ENCODE measurements around the gene KCNT1. TPM values are rescaled to one million over a fixed set of nuclear protein-coding genes. Genes with fewer than 3 reads are reported as not detected.
A peak's percentile ranks its signal among the peaks of the same experiment; 100 is the strongest.

Gene KCNT1
- total and polyA plus RNA-seq, 10 of the 15 experiments (the other 5 are each of a cell fraction or from before 2014, with no cell fraction given), result not detected

DNA sequence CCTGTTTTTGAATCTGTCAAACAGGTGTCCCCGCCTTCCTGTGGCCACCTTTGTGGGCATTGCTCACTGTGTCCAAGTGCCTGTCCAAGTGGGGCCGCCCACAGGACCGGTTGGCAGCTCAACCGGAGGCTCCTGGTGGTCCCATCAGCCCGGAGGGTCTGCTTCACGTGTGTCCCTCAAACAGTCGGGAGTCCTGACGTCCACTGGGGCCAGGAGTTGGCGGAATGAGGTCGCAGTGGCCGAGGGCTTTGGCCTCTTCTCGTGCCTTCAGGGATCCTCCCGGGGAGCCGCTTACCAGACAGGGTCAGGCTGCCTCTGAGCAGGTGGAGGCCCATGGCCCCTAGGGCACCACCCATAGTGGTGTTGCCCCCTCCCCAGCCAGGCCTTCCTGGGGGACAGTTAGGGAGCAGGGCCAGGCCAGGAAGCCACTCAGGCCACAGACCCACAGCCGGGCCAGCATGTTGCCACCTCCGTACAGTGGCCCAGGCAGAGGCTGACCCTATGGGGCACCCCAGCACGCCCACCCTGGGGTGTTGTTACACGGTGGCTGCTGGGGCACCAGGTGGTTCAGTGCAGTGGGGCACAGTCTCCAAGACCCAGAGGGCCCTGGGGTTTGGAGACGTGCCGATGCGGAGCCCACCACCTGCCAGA is 69.5 kb downstream of the KCNT1 start (continued):
- TF ChIP-seq, protein P1, sequence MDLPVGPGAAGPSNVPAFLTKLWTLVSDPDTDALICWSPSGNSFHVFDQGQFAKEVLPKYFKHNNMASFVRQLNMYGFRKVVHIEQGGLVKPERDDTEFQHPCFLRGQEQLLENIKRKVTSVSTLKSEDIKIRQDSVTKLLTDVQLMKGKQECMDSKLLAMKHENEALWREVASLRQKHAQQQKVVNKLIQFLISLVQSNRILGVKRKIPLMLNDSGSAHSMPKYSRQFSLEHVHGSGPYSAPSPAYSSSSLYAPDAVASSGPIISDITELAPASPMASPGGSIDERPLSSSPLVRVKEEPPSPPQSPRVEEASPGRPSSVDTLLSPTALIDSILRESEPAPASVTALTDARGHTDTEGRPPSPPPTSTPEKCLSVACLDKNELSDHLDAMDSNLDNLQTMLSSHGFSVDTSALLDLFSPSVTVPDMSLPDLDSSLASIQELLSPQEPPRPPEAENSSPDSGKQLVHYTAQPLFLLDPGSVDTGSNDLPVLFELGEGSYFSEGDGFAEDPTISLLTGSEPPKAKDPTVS (IDR thresholded peaks at IDR 0.05; ENCODE audit: low read depth, low read length), result no peak
- no peak for TF ChIP-seq RAD51 (IDR thresholded peaks at IDR 0.05)
- TF ChIP-seq JUNB (IDR thresholded peaks at IDR 0.05), result no peak
- TF ChIP-seq STAT1 (conservative IDR thresholded peaks at IDR 0.05), result no peak

DNA sequence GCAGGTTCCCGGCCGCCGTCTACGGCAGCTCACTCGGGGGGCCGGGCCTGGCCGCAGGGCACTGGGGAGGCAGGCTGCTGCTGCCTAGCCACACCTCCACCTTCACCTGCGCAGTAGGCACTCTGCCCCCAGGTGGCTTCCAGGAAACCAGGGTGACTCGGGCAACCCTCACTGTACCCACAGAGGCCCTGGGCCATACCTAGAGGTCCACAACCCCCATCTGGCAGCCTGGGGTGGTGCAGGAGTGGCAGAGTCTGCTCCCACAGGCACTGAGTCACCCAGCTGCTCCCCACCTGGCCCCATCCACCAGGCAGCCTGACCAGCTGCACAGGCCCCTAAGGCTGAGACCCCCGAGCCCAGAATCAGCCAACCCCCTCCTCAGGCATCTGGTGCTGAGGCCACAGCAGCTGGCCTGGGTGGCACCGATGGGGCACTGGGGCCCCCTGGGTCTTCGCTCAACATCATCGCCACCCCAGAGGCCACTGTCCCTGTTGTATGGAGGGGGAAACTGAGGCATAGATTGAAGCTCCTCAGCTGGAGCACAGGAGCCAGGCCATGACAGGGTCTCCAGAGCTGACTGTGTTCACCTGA is 70.2 kb downstream of the KCNT1 start:
- ATAC-seq (peak; percentile 44; the same call in 2 of the 3 replicates), FAIRE-seq (no peak), DNase-seq (ENCODE audit: low read depth, low spot score) (no peak)
- Histone ChIP-seq H3K27ac (ENCODE audit: control insufficient read depth, insufficient read depth) (no peak overlapping the region), H3K36me3 (ENCODE audit: control insufficient read depth in 2 of 2, insufficient read depth in 2 of 2, low read length in 1 of 2) (no peaks in the 10 kb centered on the region), H3K27me3 (replicated peaks in 1 of 2; ENCODE audit: control insufficient read depth in 2 of 2, insufficient read depth in 2 of 2, low read length in 1 of 2) (no peaks in the 10 kb centered on the region), H3K4me1 (ENCODE audit: control insufficient read depth, insufficient read depth, low read length) (no peaks in the 10 kb centered on the region), H4K20me1 (ENCODE audit: control insufficient read depth, insufficient read depth) (no peaks in the 10 kb centered on the region), H2AFZ (ENCODE audit: control insufficient read depth, low read depth, low read length) (no peak overlapping the region), H3K79me2 (ENCODE audit: control insufficient read depth, insufficient read depth, low read length) (no peaks in the 10 kb centered on the region), H3K4me3 (no peak overlapping the region), H3K9me3 (replicated peaks; ENCODE audit: control insufficient read depth, insufficient read depth, low read length) (no peaks in the 10 kb centered on the region), H3K4me2 (ENCODE audit: control insufficient read depth, insufficient read depth) (no peak overlapping the region), H3K9ac (ENCODE audit: control insufficient read depth, insufficient read depth, low read length) (no peak overlapping the region)
- ChIA-PET RAD21 (ENCODE audit: unreplicated experiment) (no interaction called here), SMC1A (ENCODE audit: uncharacterized antibody, unreplicated experiment) (no interaction called here), CTCF (no interaction called here), POLR2A (no interaction called here)
- WGBS (ENCODE audit: insufficient coverage, insufficient replicate concordance, low lambda C conversion rate, missing lambda C conversion rate), result 64% methylated on average over 13 of the region's 13 CpGs
- in situ Hi-C loops (cut with MboI), result no loop called here
- BruUV-seq (replicated peaks), result no TSS peak
- intact Hi-C loops (cut with micrococcal nuclease; ENCODE audit: unreplicated experiment), result no loop called here
- TF ChIP-seq, protein P2, sequence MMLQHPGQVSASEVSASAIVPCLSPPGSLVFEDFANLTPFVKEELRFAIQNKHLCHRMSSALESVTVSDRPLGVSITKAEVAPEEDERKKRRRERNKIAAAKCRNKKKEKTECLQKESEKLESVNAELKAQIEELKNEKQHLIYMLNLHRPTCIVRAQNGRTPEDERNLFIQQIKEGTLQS (IDR thresholded peaks at IDR 0.05; ENCODE audit: borderline replicate concordance, extremely low read depth, low read depth, low read length), result no peak
- TF ChIP-seq KAT2A (conservative IDR thresholded peaks at IDR 0.05; ENCODE audit: control insufficient read depth, low read depth, low read length) (no peak), RFX5 (IDR thresholded peaks at IDR 0.05; ENCODE audit: low read depth, low read length) (no peak), SMARCA5 (IDR thresholded peaks at IDR 0.05) (no peak), ZNF24 (IDR thresholded peaks at IDR 0.05) (no peak), TCF7 (IDR thresholded peaks at IDR 0.05; ENCODE audit: borderline replicate concordance) (no peak), ZNF217 (IDR thresholded peaks at IDR 0.05) (no peak), CREB1 (IDR thresholded peaks at IDR 0.05; ENCODE audit: low read depth) (no peak), POLR2AphosphoS2 (IDR thresholded peaks at IDR 0.05; ENCODE audit: low read depth, low read length) (no peak)
- TF ChIP-seq, protein P3, sequence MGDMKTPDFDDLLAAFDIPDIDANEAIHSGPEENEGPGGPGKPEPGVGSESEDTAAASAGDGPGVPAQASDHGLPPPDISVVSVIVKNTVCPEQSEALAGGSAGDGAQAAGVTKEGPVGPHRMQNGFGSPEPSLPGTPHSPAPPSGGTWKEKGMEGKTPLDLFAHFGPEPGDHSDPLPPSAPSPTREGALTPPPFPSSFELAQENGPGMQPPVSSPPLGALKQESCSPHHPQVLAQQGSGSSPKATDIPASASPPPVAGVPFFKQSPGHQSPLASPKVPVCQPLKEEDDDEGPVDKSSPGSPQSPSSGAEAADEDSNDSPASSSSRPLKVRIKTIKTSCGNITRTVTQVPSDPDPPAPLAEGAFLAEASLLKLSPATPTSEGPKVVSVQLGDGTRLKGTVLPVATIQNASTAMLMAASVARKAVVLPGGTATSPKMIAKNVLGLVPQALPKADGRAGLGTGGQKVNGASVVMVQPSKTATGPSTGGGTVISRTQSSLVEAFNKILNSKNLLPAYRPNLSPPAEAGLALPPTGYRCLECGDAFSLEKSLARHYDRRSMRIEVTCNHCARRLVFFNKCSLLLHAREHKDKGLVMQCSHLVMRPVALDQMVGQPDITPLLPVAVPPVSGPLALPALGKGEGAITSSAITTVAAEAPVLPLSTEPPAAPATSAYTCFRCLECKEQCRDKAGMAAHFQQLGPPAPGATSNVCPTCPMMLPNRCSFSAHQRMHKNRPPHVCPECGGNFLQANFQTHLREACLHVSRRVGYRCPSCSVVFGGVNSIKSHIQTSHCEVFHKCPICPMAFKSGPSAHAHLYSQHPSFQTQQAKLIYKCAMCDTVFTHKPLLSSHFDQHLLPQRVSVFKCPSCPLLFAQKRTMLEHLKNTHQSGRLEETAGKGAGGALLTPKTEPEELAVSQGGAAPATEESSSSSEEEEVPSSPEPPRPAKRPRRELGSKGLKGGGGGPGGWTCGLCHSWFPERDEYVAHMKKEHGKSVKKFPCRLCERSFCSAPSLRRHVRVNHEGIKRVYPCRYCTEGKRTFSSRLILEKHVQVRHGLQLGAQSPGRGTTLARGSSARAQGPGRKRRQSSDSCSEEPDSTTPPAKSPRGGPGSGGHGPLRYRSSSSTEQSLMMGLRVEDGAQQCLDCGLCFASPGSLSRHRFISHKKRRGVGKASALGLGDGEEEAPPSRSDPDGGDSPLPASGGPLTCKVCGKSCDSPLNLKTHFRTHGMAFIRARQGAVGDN (IDR thresholded peaks at IDR 0.05), result no peak
- TF ChIP-seq, protein P4, sequence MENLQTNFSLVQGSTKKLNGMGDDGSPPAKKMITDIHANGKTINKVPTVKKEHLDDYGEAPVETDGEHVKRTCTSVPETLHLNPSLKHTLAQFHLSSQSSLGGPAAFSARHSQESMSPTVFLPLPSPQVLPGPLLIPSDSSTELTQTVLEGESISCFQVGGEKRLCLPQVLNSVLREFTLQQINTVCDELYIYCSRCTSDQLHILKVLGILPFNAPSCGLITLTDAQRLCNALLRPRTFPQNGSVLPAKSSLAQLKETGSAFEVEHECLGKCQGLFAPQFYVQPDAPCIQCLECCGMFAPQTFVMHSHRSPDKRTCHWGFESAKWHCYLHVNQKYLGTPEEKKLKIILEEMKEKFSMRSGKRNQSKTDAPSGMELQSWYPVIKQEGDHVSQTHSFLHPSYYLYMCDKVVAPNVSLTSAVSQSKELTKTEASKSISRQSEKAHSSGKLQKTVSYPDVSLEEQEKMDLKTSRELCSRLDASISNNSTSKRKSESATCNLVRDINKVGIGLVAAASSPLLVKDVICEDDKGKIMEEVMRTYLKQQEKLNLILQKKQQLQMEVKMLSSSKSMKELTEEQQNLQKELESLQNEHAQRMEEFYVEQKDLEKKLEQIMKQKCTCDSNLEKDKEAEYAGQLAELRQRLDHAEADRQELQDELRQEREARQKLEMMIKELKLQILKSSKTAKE (IDR thresholded peaks at IDR 0.05; ENCODE audit: low read depth, poor library complexity, severe bottlenecking), result no peak

Data from GM12878 (cell line).